ENCODE data around the gene FILIP1. TPM values are rescaled to one million over a fixed set of nuclear protein-coding genes. Genes with fewer than 3 reads are reported as not detected.

FILIP1 gene
- total and polyA plus RNA-seq, 9 donors = 1.1 to 7.1 (median 2.7) TPM

- intact Hi-C loops (cut with DNase I) = no loop called here
These were observed 149.6 kb downstream of the FILIP1 start for GRCh38 chr6:75344021-75344420.

GRCh38 chr6:75337835-75338580 lies 155.6 kb downstream of the FILIP1 start:
- WGBS, 3 donors = 66 to 80% (median 76%) methylated on average over 4 of the region's 4 CpGs

More at GRCh38 chr6:75344021-75344420, 149.6 kb downstream of the FILIP1 start:
- H3K27ac ChIP-seq = no peak overlapping the region
- TF ChIP-seq POLR2A (IDR thresholded peaks at IDR 0.05) = no peak
- TF ChIP-seq CTCF (IDR thresholded peaks at IDR 0.05) = no peak
- TF ChIP-seq EP300 (IDR thresholded peaks at IDR 0.05) = no peak
- H3K9me3 ChIP-seq = no peaks in the 10 kb centered on the region
- no peaks in the 10 kb centered on the region for H3K27me3 ChIP-seq
- H3K36me3 ChIP-seq = no peaks in the 10 kb centered on the region
- H3K4me1 ChIP-seq (ENCODE audit: insufficient read depth) = no peaks in the 10 kb centered on the region
- DNase-seq = no peak
- H3K4me3 ChIP-seq = no peak overlapping the region

GRCh38 chr6:75334266-75335040 lies 159.1 kb downstream of the FILIP1 start:
- intact Hi-C loops (cut with DNase I) = no loop called here

More at GRCh38 chr6:75337835-75338580, 155.6 kb downstream of the FILIP1 start:
- Histone ChIP-seq H3K27me3 (no peaks in the 10 kb centered on the region), H3K4me3 (no peak overlapping the region), H3K9me3 (no peaks in the 10 kb centered on the region), H3K4me1 (ENCODE audit: insufficient read depth) (peaks cover 2% of the 10 kb centered on the region), H3K27ac (no peak overlapping the region), H3K36me3 (no peaks in the 10 kb centered on the region)
- no peak for TF ChIP-seq CTCF (IDR thresholded peaks at IDR 0.05)
- no peak for TF ChIP-seq POLR2A (IDR thresholded peaks at IDR 0.05)
- no peak for TF ChIP-seq EP300 (IDR thresholded peaks at IDR 0.05)
- intact Hi-C loops (cut with DNase I) = no loop called here
- DNase-seq = no peak

More at GRCh38 chr6:75334266-75335040, 159.1 kb downstream of the FILIP1 start:
- 58 to 78% (median 76%) methylated on average over 4 of the region's 4 CpGs for WGBS, 3 donors
- Histone ChIP-seq H3K27me3 (no peaks in the 10 kb centered on the region), H3K27ac (no peak overlapping the region), H3K9me3 (no peaks in the 10 kb centered on the region), H3K4me1 (ENCODE audit: insufficient read depth) (peaks cover 2% of the 10 kb centered on the region), H3K4me3 (no peak overlapping the region), H3K36me3 (no peaks in the 10 kb centered on the region)
- TF ChIP-seq CTCF (IDR thresholded peaks at IDR 0.05) (no peak), EP300 (IDR thresholded peaks at IDR 0.05) (no peak), POLR2A (IDR thresholded peaks at IDR 0.05) (no peak)
- no peak for DNase-seq

Measured in ovary (tissue), 9 donors.